Fibroblast of lung (primary cell): ENCODE results near the gene SPTB. TPM values are rescaled to one million over a fixed set of nuclear protein-coding genes. Genes with fewer than 3 reads are reported as not detected.

Experiments used
- DNase-seq, 2 donors: peaks; one replicate each; pipeline versions ENCODE4 v3.0.0 to v3.0.0-alpha.2; 2010; ENCODE audit warnings: low read depth in 2 of 2
- H2AFZ ChIP-seq: 2 replicates; pipeline ENCODE4 v1.5.1; 2012; ENCODE audit warnings: low read length, control low read depth, inconsistent platforms
- H3K27ac ChIP-seq: 2 replicates; pipeline ENCODE4 v1.5.1; 2011; ENCODE audit warnings: low read length, control low read depth; ENCODE audit not compliant: insufficient read depth
- H3K27me3 ChIP-seq: 2 replicates; pipeline ENCODE4 v1.5.1; 2011; ENCODE audit warnings: mild to moderate bottlenecking, low read length; ENCODE audit not compliant: control insufficient read depth, insufficient read depth
- H3K36me3 ChIP-seq: 2 replicates; pipeline ENCODE4 v1.5.1; 2011; ENCODE audit warnings: low read length; ENCODE audit not compliant: control insufficient read depth, insufficient read depth
- H3K4me1 ChIP-seq: 2 replicates; pipeline ENCODE4 v1.5.1; 2011; ENCODE audit warnings: low read length; ENCODE audit not compliant: control insufficient read depth, insufficient read depth; ENCODE audit errors: extremely low read depth
- H3K4me2 ChIP-seq: 2 replicates; pipeline ENCODE4 v1.5.1; 2011; ENCODE audit warnings: low read length, control low read depth; ENCODE audit not compliant: insufficient read depth; ENCODE audit errors: extremely low read depth
- H3K4me3 ChIP-seq, 4 experiments: fragments of 200-600 bp in 1 of 4; sonication (generic) in 1 of 4; replicated peaks in 1 of 4; 2 replicates each; pipeline ENCODE4 v1.5.1; 2011 to 2016; ENCODE audit warnings: low read length in 4 of 4, low read depth in 3 of 4, mild to moderate bottlenecking in 3 of 4, control low read depth in 2 of 4, inconsistent platforms in 1 of 4, mixed read lengths in 1 of 4; ENCODE audit not compliant: insufficient read depth in 1 of 4; ENCODE audit errors: control extremely low read depth in 1 of 4
- H3K79me2 ChIP-seq: 2 replicates; pipeline ENCODE4 v1.5.1; 2012; ENCODE audit warnings: mild to moderate bottlenecking, low read length, inconsistent platforms; ENCODE audit not compliant: control insufficient read depth, insufficient read depth
- H3K9ac ChIP-seq: 2 replicates; pipeline ENCODE4 v1.5.1; 2011; ENCODE audit warnings: mild to moderate bottlenecking, low read length, control low read depth; ENCODE audit not compliant: insufficient read depth
- H3K9me3 ChIP-seq: 2 replicates; pipeline ENCODE4 v1.5.1; 2012; ENCODE audit warnings: low read depth, low read length; ENCODE audit not compliant: control insufficient read depth, insufficient read depth
- H4K20me1 ChIP-seq: 2 replicates; pipeline ENCODE4 v1.5.1; 2011; ENCODE audit warnings: low read length; ENCODE audit not compliant: control insufficient read depth, insufficient read depth; ENCODE audit errors: extremely low read depth
- EZH2 ChIP-seq: IDR thresholded peaks from 2 replicates; pipeline ENCODE4 v1.5.1; 2012; ENCODE audit warnings: low read length, control low read depth, mild to moderate bottlenecking; ENCODE audit errors: missing control alignments
- polyA plus RNA-seq, 2 donors: library from polyadenylated mRNA; depleted of rRNA in 1 of 2; stranded (reverse) in 1 of 2; unstranded in 1 of 2; fragments of >200 nt; gene quantifications; 2 replicates each; pipeline ENCODE4 v1.2.1, GENCODE V29; 2011 to 2012; ENCODE audit warnings: missing spikeins in 1 of 2
- total RNA-seq: library from RNA; depleted of rRNA; stranded (reverse); fragments of >200 nt; gene quantifications from 2 replicates; pipeline ENCODE4 v1.2.1, GENCODE V29; 2014
- TF ChIP-seq, protein P1 (sequence below), 2 donors: IDR thresholded peaks in 1 of 2; conservative IDR thresholded peaks in 1 of 2; 1 replicate in 1 of 2; 2 replicates in 1 of 2; pipeline ENCODE4 v1.5.1; 2011 to 2012; ENCODE audit warnings: low read length in 2 of 2, control low read depth in 1 of 2, inconsistent platforms in 1 of 2, low read depth in 1 of 2, mild to moderate bottlenecking in 1 of 2

The SPTB gene
- total and polyA plus RNA-seq, 2 donors (not counting 1 experiment from before 2014, with no cell fraction given), result not detected

DNA sequence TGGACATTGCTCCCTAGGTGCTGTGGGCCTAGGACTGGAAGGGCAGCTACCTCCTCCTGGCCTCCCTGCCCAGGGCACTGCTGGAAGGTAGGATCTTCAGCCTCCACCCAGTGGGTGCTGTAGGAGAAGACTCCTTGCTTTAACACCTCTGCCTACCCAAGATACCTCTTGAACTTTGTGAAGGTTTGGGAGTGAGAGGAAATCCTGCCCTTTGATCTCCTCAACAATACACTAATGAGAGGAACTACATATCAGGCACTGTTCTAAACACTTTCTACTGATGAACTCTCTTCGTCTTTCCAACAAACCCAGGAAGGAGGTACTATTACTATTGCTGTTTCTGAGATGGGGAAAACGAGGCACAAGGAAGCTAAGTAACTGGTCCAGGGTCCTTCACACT, 108.5 kb downstream of the SPTB start:
- H3K9ac ChIP-seq, result no peak overlapping the region
- no peaks in the 10 kb centered on the region for H3K9me3 ChIP-seq
- no peak overlapping the region for H2AFZ ChIP-seq
- H3K4me2 ChIP-seq, result no peak overlapping the region
- no peaks in the 10 kb centered on the region for H3K4me1 ChIP-seq
- H4K20me1 ChIP-seq, result no peaks in the 10 kb centered on the region
- TF ChIP-seq, protein P1, sequence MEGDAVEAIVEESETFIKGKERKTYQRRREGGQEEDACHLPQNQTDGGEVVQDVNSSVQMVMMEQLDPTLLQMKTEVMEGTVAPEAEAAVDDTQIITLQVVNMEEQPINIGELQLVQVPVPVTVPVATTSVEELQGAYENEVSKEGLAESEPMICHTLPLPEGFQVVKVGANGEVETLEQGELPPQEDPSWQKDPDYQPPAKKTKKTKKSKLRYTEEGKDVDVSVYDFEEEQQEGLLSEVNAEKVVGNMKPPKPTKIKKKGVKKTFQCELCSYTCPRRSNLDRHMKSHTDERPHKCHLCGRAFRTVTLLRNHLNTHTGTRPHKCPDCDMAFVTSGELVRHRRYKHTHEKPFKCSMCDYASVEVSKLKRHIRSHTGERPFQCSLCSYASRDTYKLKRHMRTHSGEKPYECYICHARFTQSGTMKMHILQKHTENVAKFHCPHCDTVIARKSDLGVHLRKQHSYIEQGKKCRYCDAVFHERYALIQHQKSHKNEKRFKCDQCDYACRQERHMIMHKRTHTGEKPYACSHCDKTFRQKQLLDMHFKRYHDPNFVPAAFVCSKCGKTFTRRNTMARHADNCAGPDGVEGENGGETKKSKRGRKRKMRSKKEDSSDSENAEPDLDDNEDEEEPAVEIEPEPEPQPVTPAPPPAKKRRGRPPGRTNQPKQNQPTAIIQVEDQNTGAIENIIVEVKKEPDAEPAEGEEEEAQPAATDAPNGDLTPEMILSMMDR (conservative IDR thresholded peaks at IDR 0.05 in 1 of 2, IDR thresholded peaks at IDR 0.05 in 1 of 2; ENCODE audit: low read depth in 1 of 2, low read length in 2 of 2), result no peak
- TF ChIP-seq EZH2, result no peak
- no peaks in the 10 kb centered on the region for H3K36me3 ChIP-seq
- DNase-seq, result no peak
- peaks cover 4% of the 10 kb centered on the region for H3K27me3 ChIP-seq
- H3K79me2 ChIP-seq, result no peaks in the 10 kb centered on the region
- H3K4me3 ChIP-seq, result no peak overlapping the region
- no peak overlapping the region for H3K27ac ChIP-seq

- DNase-seq, result no peak
- no peaks in the 10 kb centered on the region for H3K79me2 ChIP-seq
- no peaks in the 10 kb centered on the region for H3K9me3 ChIP-seq
- H3K4me2 ChIP-seq, result no peak overlapping the region
- TF ChIP-seq, protein P1 (conservative IDR thresholded peaks at IDR 0.05 in 1 of 2, IDR thresholded peaks at IDR 0.05 in 1 of 2; ENCODE audit: low read depth in 1 of 2, low read length in 2 of 2), result no peak
- no peak for TF ChIP-seq EZH2
- H3K4me3 ChIP-seq, result no peak overlapping the region
- H3K9ac ChIP-seq, result no peak overlapping the region
- H2AFZ ChIP-seq, result no peak overlapping the region
- H3K4me1 ChIP-seq, result no peaks in the 10 kb centered on the region
- no peaks in the 10 kb centered on the region for H3K36me3 ChIP-seq
- H4K20me1 ChIP-seq, result no peaks in the 10 kb centered on the region
- H3K27me3 ChIP-seq, result peaks cover 4% of the 10 kb centered on the region
- no peak overlapping the region for H3K27ac ChIP-seq
Observed at GRCh38 chr14:64770751-64771150, 109.0 kb downstream of the SPTB start.

GRCh38 chr14:64769096-64770020, 110.3 kb downstream of the SPTB start:
- DNase-seq, result no peak
- H3K27me3 ChIP-seq, result peaks cover 4% of the 10 kb centered on the region

More at GRCh38 chr14:64769096-64770020, 110.3 kb downstream of the SPTB start:
- Histone ChIP-seq H3K4me2 (no peak overlapping the region), H4K20me1 (no peaks in the 10 kb centered on the region), H2AFZ (no peak overlapping the region), H3K36me3 (no peaks in the 10 kb centered on the region), H3K4me1 (peaks cover 4% of the 10 kb centered on the region), H3K27ac (no peak overlapping the region), H3K9me3 (no peaks in the 10 kb centered on the region), H3K79me2 (no peaks in the 10 kb centered on the region), H3K9ac (no peak overlapping the region), H3K4me3 (no peak overlapping the region)
- no peak for TF ChIP-seq EZH2
- TF ChIP-seq, protein P1 (conservative IDR thresholded peaks at IDR 0.05 in 1 of 2, IDR thresholded peaks at IDR 0.05 in 1 of 2; ENCODE audit: low read depth in 1 of 2, low read length in 2 of 2), result no peak
